K562 (cell line): ENCODE results near the gene SLC25A44. TPM values are rescaled to one million over a fixed set of nuclear protein-coding genes. Genes with fewer than 3 reads are reported as not detected.

Source experiments
- ATAC-seq: fragments of 200-7000 bp; cut with Tn5 transposase; 3 replicates; pipeline ENCODE4 v1.9.1; 2020; ENCODE audit warnings: moderate library complexity
- BruUV-seq: library from RNA; stranded (reverse); fragments of 400-500 nt; replicated peaks from 2 replicates; lab custom pipeline; 2021; lab: Mats Ljungman, UMichigan
- CTCF ChIA-PET: fragments of 300-600 bp; formaldehyde crosslinking; extraction: SDS; loops from one replicate; lab custom pipeline; 2021; ENCODE audit warnings: low intra/inter-chr PET ratio; lab: Yijun Ruan, JAX
- POLR2A ChIA-PET: fragments of 300-600, 350-650 bp; sonication (Branson Sonifier 250); formaldehyde crosslinking; extraction: SDS; loops from one replicate; lab custom pipeline; 2021; ENCODE audit warnings: antibody characterized with exemption, inconsistent platforms; lab: Yijun Ruan, JAX
- DNase-seq, 4 experiments: peaks; one replicate each; pipeline versions ENCODE4 v3.0.0 to v3.0.0-alpha.2; 2011 to 2018; ENCODE audit warnings: low spot score in 3 of 4, mixed read lengths in 3 of 4; ENCODE audit errors: extremely low read depth in 1 of 4
- FAIRE-seq: peaks from 2 replicates; lab custom pipeline; 2011; peaks lifted over from hg19 to GRCh38; lab: Jason Lieb, UNC
- H2AFZ ChIP-seq: 2 replicates; pipeline ENCODE4 v1.6.0; 2011; ENCODE audit warnings: low read depth, low read length, control low read depth, inconsistent platforms
- H3K27ac ChIP-seq: fragments of 200-600 bp; 3 replicates; pipeline ENCODE4 v1.8.0; 2011; ENCODE audit warnings: low read depth, mild to moderate bottlenecking, control low read depth, inconsistent platforms, low read length, moderate library complexity, mixed read lengths; ENCODE audit errors: extremely low read depth
- H3K27me3 ChIP-seq, 2 experiments: fragments of 300-600 bp in 1 of 2; 2 replicates in 1 of 2; 3 replicates in 1 of 2; pipeline versions ENCODE4 v1.6.0 to v1.8.0; 2011; ENCODE audit warnings: inconsistent platforms in 2 of 2, low read length in 2 of 2, mild to moderate bottlenecking in 1 of 2, mixed read lengths in 1 of 2, moderate library complexity in 1 of 2; ENCODE audit not compliant: control insufficient read depth in 2 of 2, insufficient read depth in 2 of 2
- H3K36me3 ChIP-seq: fragments of 300-600 bp; 3 replicates; pipeline ENCODE4 v1.8.0; 2011; ENCODE audit warnings: mild to moderate bottlenecking, low read length, inconsistent platforms; ENCODE audit not compliant: control insufficient read depth, insufficient read depth
- H3K4me1 ChIP-seq, 2 experiments: fragments of 200-600 bp in 1 of 2; replicated peaks in 1 of 2; 2 replicates in 1 of 2; 3 replicates in 1 of 2; pipeline versions ENCODE4 v1.5.1 to v1.8.0; 2011; ENCODE audit warnings: inconsistent platforms in 2 of 2, low read length in 2 of 2, mild to moderate bottlenecking in 1 of 2, mixed read lengths in 1 of 2, moderate library complexity in 1 of 2; ENCODE audit not compliant: control insufficient read depth in 2 of 2, insufficient read depth in 2 of 2
- H3K4me2 ChIP-seq: 2 replicates; pipeline ENCODE4 v1.6.1; 2011; ENCODE audit warnings: low read length, control low read depth, inconsistent platforms, mixed read lengths; ENCODE audit not compliant: insufficient read depth
- H3K4me3 ChIP-seq: fragments of 200-600 bp; sonication (generic), shearing (Covaris generic); 2 replicates; pipeline ENCODE4 v1.5.1; 2016; ENCODE audit warnings: control low read depth, inconsistent platforms
- H3K79me2 ChIP-seq: fragments of 200-600 bp; 3 replicates; pipeline ENCODE4 v1.8.0; 2011; ENCODE audit warnings: low read length, inconsistent platforms; ENCODE audit not compliant: control insufficient read depth, insufficient read depth
- H3K9ac ChIP-seq, 2 experiments: 2 replicates each; pipeline versions ENCODE4 v1.6.0 to v1.6.1; 2011; ENCODE audit warnings: low read depth in 2 of 2, low read length in 2 of 2, control low read depth in 1 of 2, inconsistent platforms in 1 of 2, mild to moderate bottlenecking in 1 of 2, mixed read lengths in 1 of 2; ENCODE audit not compliant: insufficient read depth in 1 of 2
- H3K9me1 ChIP-seq: one replicate; pipeline ENCODE4 v1.6.0; 2011; ENCODE audit warnings: inconsistent platforms, mild to moderate bottlenecking, low read length, moderate library complexity; ENCODE audit not compliant: control insufficient read depth, insufficient read depth
- H3K9me3 ChIP-seq: replicated peaks from 2 replicates; pipeline ENCODE4 v1.5.1; 2011; ENCODE audit warnings: low read depth, low read length, inconsistent platforms; ENCODE audit not compliant: control insufficient read depth, insufficient read depth
- H4K20me1 ChIP-seq: replicated peaks from 2 replicates; pipeline ENCODE4 v1.6.1; 2011; ENCODE audit warnings: low read length, inconsistent platforms, mixed read lengths; ENCODE audit not compliant: control insufficient read depth, insufficient read depth
- HINFP ChIP-seq: fragments of 450-650 bp; conservative IDR thresholded peaks from 2 replicates; pipeline ENCODE4 v1.6.1; 2016; ENCODE audit warnings: missing genetic modification characterization, low read depth, mild to moderate bottlenecking, control low read depth, missing compliant biosample characterization
- MCM7 ChIP-seq, 2 experiments: fragments of 450-650 bp; IDR thresholded peaks; 2 replicates each; pipeline ENCODE4 v1.6.1; 2016 to 2018
- MEIS2 ChIP-seq: fragments of 450-650 bp; IDR thresholded peaks from 2 replicates; pipeline ENCODE4 v1.6.1; 2014; ENCODE audit warnings: mild to moderate bottlenecking; ENCODE audit not compliant: partially characterized antibody
- MLLT1 ChIP-seq, 2 experiments: fragments of 450-650 bp; IDR thresholded peaks; 2 replicates each; pipeline ENCODE4 v1.6.1; 2016
- SIRT6 ChIP-seq: IDR thresholded peaks from one replicate; pipeline ENCODE4 v1.6.1; 2012; ENCODE audit warnings: low read depth, mild to moderate bottlenecking, control low read depth, inconsistent platforms, low read length, moderate library complexity
- SIX5 ChIP-seq, 2 experiments: IDR thresholded peaks; 2 replicates each; pipeline ENCODE4 v1.6.1; 2011; ENCODE audit warnings: low read length in 2 of 2, borderline replicate concordance in 1 of 2, low read depth in 1 of 2, mild to moderate bottlenecking in 1 of 2, moderate library complexity in 1 of 2; ENCODE audit not compliant: insufficient read depth in 1 of 2
- SRSF1 ChIP-seq: fragments of 200-400 bp; formaldehyde crosslinking; IDR thresholded peaks from 2 replicates; pipeline ENCODE4 v1.6.1; 2017; ENCODE audit warnings: mild to moderate bottlenecking, low read depth, low read length, moderate library complexity
- ZNF311 ChIP-seq: fragments of 250-450 bp; sonication (Bioruptor Pico); IDR thresholded peaks from 2 replicates; pipeline ENCODE4 v1.4.0; 2020; ENCODE audit warnings: mild to moderate bottlenecking, moderate library complexity
- WGBS: fragments of 100-300 bp; shearing (Covaris generic); methylation state at CpG from one replicate; pipeline ENCODE4 v1.1.6; 2016; ENCODE audit warnings: low coverage, mixed read lengths; ENCODE audit not compliant: insufficient coverage; ENCODE audit errors: missing lambda C conversion rate; 5-methylcytosine and 5-hydroxymethylcytosine counted together
- in situ Hi-C: fragments of 300-500 bp; cut with MboI; formaldehyde crosslinking; loops from 4 replicates; pipeline ENCODE4 v1.15.0; 2018; ENCODE audit warnings: inconsistent platforms, mixed read lengths
- intact Hi-C: fragments of 100-400 bp; cut with micrococcal nuclease; formaldehyde crosslinking; loops from 2 replicates; pipeline ENCODE4 v1.14.2; 2022
- polyA plus RNA-seq, 8 experiments: library from polyadenylated mRNA; depleted of rRNA in 4 of 8; stranded (reverse) in 5 of 8; unstranded in 3 of 8; fragments of >200 nt; fragmentation: Nextera tagmentation in 2 of 8; fragmentation: Illumina TruSeq in 1 of 8; extraction: Ambion mirVana in 2 of 8; extraction: Trizol in 1 of 8; gene quantifications; 2 replicates each; pipeline versions ENCODE4 v1.2.1 to v1.2.3, GENCODE V29; 2011 to 2014; ENCODE audit warnings: inconsistent platforms in 1 of 8, missing spikeins in 1 of 8
- total RNA-seq, 7 experiments: library from RNA; depleted of rRNA in 6 of 7; stranded (reverse); fragments of >200 nt in 6 of 7; fragmentation: Illumina TruSeq in 2 of 7; extraction: Trizol in 2 of 7; gene quantifications; 2 replicates each; pipeline versions ENCODE4 v1.2.1 to v1.2.3, GENCODE V29; 2011 to 2021; ENCODE audit warnings: low replicate concordance in 1 of 7
- TF ChIP-seq, protein P1 (sequence below): fragments of 250-450 bp; sonication (Bioruptor Pico); IDR thresholded peaks from 2 replicates; pipeline ENCODE4 v1.5.0; 2022; ENCODE audit warnings: mild to moderate bottlenecking
- TF ChIP-seq, protein P2 (sequence below): IDR thresholded peaks from 2 replicates; pipeline ENCODE4 v1.6.1; 2011; ENCODE audit warnings: borderline replicate concordance, low read depth, mild to moderate bottlenecking, moderate library complexity, low read length; ENCODE audit not compliant: insufficient read depth, poor library complexity, severe bottlenecking

SLC25A44 gene
- total and polyA plus RNA-seq, 9 of the 15 experiments (the other 6 are each of a cell fraction or from before 2014, with no cell fraction given), result 4.4 to 22.8 (median 12.5) TPM

- no peak for TF ChIP-seq MEIS2
- TF ChIP-seq MLLT1 (IDR thresholded peaks at IDR 0.05), result no peak
- TF ChIP-seq, all 486 proteins: peak for 0
Measured at GRCh38 chr1:156203331-156203730, 9.4 kb downstream of the SLC25A44 start (continued).

- Histone ChIP-seq H3K36me3 (peaks cover 69% of the 10 kb centered on the region), H4K20me1 (peaks cover 4% of the 10 kb centered on the region; the same call in 1 of the 2 replicates), H3K79me2 (peaks cover 14% of the 10 kb centered on the region; the same call in 1 of the 3 replicates), H3K27ac (no peak overlapping the region), H3K9me3 (no peaks in the 10 kb centered on the region), H2AFZ (no peak overlapping the region), H3K4me1 (peaks cover 0 to 3% of the 10 kb centered on the region in 2 experiments; a peak in 2 of 5 replicates), H3K9ac (no peak overlapping the region), H3K9me1 (no peaks in the 10 kb centered on the region), H3K27me3 (no peaks in the 10 kb centered on the region), H3K4me2 (no peak overlapping the region), H3K4me3 (no peak overlapping the region)
- ATAC-seq (no peak), FAIRE-seq (no peak), DNase-seq (peak in 1 of 4 experiments; percentile 2)
- POLR2A ChIA-PET, result interaction anchor here (0.7 to 9.2 kb wide), 2 partner anchors 9 to 93 kb away, joined by 3 to 62 read pairs; partner anchors contain the start of gene PMF1
- no TSS peak for BruUV-seq
- in situ Hi-C loops (no loop called here), intact Hi-C loops (no loop called here)
- 92% methylated on average over 3 of the region's 3 CpGs for WGBS
- CTCF ChIA-PET, result no interaction called here
- TF ChIP-seq SRSF1 (no peak), ZNF311 (no peak), HINFP (no peak), SIX5 (IDR thresholded peaks at IDR 0.05; ENCODE audit: borderline replicate concordance in 1 of 2, insufficient read depth in 1 of 2, low read depth in 1 of 2, low read length in 2 of 2) (no peak), MLLT1 (IDR thresholded peaks at IDR 0.05) (no peak), SIRT6 (no peak), MCM7 (IDR thresholded peaks at IDR 0.05) (no peak)
- TF ChIP-seq, protein P1, sequence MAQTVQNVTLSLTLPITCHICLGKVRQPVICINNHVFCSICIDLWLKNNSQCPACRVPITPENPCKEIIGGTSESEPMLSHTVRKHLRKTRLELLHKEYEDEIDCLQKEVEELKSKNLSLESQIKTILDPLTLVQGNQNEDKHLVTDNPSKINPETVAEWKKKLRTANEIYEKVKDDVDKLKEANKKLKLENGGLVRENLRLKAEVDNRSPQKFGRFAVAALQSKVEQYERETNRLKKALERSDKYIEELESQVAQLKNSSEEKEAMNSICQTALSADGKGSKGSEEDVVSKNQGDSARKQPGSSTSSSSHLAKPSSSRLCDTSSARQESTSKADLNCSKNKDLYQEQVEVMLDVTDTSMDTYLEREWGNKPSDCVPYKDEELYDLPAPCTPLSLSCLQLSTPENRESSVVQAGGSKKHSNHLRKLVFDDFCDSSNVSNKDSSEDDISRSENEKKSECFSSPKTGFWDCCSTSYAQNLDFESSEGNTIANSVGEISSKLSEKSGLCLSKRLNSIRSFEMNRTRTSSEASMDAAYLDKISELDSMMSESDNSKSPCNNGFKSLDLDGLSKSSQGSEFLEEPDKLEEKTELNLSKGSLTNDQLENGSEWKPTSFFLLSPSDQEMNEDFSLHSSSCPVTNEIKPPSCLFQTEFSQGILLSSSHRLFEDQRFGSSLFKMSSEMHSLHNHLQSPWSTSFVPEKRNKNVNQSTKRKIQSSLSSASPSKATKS (CRISPR knock-in tag), result no peak
- TF ChIP-seq, protein P2, sequence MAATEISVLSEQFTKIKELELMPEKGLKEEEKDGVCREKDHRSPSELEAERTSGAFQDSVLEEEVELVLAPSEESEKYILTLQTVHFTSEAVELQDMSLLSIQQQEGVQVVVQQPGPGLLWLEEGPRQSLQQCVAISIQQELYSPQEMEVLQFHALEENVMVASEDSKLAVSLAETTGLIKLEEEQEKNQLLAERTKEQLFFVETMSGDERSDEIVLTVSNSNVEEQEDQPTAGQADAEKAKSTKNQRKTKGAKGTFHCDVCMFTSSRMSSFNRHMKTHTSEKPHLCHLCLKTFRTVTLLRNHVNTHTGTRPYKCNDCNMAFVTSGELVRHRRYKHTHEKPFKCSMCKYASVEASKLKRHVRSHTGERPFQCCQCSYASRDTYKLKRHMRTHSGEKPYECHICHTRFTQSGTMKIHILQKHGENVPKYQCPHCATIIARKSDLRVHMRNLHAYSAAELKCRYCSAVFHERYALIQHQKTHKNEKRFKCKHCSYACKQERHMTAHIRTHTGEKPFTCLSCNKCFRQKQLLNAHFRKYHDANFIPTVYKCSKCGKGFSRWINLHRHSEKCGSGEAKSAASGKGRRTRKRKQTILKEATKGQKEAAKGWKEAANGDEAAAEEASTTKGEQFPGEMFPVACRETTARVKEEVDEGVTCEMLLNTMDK, result no peak
Measured at GRCh38 chr1:156204686-156205085, 10.8 kb downstream of the SLC25A44 start.
